ENCODE results near the gene KCNH3.
A peak's percentile ranks its signal among the peaks of the same experiment; 100 is the strongest.
"Not testable (repeated sequence)": the region's sequence is repeated elsewhere in the genome, so short reads cannot be mapped to it uniquely, and the experiment has no call there.

KCNH3 gene, protein sequence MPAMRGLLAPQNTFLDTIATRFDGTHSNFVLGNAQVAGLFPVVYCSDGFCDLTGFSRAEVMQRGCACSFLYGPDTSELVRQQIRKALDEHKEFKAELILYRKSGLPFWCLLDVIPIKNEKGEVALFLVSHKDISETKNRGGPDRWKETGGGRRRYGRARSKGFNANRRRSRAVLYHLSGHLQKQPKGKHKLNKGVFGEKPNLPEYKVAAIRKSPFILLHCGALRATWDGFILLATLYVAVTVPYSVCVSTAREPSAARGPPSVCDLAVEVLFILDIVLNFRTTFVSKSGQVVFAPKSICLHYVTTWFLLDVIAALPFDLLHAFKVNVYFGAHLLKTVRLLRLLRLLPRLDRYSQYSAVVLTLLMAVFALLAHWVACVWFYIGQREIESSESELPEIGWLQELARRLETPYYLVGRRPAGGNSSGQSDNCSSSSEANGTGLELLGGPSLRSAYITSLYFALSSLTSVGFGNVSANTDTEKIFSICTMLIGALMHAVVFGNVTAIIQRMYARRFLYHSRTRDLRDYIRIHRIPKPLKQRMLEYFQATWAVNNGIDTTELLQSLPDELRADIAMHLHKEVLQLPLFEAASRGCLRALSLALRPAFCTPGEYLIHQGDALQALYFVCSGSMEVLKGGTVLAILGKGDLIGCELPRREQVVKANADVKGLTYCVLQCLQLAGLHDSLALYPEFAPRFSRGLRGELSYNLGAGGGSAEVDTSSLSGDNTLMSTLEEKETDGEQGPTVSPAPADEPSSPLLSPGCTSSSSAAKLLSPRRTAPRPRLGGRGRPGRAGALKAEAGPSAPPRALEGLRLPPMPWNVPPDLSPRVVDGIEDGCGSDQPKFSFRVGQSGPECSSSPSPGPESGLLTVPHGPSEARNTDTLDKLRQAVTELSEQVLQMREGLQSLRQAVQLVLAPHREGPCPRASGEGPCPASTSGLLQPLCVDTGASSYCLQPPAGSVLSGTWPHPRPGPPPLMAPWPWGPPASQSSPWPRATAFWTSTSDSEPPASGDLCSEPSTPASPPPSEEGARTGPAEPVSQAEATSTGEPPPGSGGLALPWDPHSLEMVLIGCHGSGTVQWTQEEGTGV

GRCh38 chr12:49538510-49539403 is at the start of gene KCNH3:
TSS of gene KCNH3 (plus strand) at chr12:49539030. CDS start at chr12:49539417, 387 bp downstream.
- peak; percentile 55 for DNase-seq

- DNase-seq: no peak
Measured at GRCh38 chr12:49489154-49489553, 49.7 kb upstream of the KCNH3 start.

DNA sequence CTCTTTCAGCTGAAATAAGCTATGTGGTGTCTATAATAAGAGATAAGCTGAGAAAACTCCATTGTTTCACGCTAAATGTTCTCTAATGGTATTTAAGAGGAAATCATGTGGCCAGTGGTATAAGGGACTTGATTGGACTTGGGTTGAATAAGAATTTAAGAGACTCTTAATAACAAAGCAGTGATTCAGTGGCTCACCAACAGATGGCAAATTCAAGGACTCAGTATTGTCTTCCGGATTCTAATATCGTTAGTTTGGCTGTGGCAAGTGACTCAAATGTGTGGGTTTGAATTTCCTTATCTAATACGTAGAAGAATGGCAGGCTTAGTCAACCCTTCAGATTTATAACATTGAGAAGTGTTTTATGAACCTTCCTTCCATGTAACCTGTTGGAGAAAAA is 49.1 kb upstream of the KCNH3 start:
- no peak for DNase-seq

- DNase-seq: no peak
Measured at GRCh38 chr12:49491823-49492222, 47.0 kb upstream of the KCNH3 start.

- no peak for DNase-seq
Measured at GRCh38 chr12:49493900-49494299, 44.9 kb upstream of the KCNH3 start.

GRCh38 chr12:49496417-49497360 is 42.1 kb upstream of the KCNH3 start:
- DNase-seq: no peak

DNA sequence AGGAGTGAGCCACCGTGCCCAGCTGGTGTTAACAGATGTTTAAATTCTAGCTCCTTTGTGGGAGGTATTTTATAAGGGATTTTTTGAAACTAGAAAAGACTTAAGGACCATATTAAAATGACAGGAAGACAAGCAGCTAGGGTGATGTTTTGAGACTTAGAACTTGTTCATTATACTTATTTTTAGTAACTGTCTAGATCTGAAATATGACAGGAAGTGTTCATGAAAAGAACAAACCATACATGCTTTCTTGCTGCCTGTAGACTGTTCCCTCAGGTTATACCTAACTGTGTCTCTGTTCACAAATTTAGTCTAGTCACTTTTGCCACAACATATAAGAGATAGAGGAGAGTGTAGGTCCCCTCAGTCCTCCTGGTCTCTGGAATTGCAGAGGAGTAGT is 36.9 kb upstream of the KCNH3 start:
- DNase-seq: no peak

DNA sequence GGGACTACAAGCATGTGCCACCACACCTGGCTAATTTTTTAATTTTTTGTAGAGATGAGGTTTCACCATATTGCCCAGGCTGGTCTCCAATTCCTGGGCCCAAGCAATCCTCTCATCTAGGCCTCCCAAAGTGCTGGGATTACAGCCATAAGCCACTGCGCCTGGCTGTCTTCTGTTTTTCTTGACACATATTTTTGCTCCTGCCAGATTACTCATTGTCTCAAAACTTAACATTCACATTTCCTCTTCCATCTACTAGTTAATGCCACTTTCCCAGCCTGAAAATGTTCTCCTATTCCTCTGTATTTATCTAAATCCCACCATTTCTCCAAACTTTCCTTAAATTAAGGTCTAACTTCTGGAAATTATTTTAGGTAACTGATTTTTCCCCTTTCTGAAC is 36.2 kb upstream of the KCNH3 start:
- DNase-seq: no peak

DNA sequence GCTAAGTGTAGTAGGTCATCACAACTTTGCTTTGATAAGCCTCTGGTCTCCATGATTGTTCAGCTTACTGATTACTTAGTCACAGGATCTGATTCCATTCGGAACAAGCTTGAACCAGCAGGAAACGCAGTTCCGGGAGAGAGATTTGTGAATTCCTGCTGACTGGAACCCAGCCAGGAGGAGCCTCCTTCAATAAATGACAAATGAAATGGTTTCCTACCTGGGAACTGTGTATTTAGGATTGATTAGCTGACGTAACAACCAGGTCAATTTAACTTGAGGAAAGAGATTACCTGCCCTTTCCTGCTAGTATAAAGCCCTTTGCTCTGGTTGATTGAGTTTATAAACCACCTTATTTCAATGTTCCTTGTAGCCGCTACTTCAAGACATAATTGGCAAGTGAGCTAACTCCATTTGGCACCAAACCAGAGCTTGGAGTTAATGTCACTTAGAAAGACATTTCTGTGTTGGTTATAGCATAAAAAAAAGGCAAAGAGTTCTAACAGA is 35.1 kb upstream of the KCNH3 start:
- no peak for DNase-seq

- no peak for DNase-seq
Measured at GRCh38 chr12:49505672-49506071, 33.2 kb upstream of the KCNH3 start.

- no peak for DNase-seq
Measured at GRCh38 chr12:49507139-49507538, 31.7 kb upstream of the KCNH3 start.

DNA sequence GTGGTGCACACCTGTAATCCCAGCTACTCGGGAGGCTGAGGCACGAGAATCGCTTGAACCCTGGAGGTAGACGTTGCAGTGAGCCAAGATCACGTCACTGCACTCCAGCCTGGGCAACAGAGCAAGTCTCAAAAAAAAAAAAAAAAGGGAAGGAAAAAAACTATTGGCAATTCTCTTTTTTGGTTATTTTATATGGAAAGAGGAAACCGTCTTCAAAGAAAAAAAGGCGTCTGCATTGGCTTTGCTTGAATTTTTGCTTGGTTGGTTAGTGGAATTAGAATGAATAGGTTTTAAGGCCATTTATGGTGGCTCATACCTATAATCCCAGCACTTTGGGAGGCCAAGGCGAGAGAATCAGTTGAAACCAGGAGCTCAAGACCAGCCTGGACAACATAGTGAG is 29.1 kb upstream of the KCNH3 start:
- not testable (repeated sequence) for DNase-seq

GRCh38 chr12:49511410-49511809 is 27.4 kb upstream of the KCNH3 start:
- no peak for DNase-seq

GRCh38 chr12:49512546-49512945 is 26.3 kb upstream of the KCNH3 start:
- DNase-seq: no peak

DNA sequence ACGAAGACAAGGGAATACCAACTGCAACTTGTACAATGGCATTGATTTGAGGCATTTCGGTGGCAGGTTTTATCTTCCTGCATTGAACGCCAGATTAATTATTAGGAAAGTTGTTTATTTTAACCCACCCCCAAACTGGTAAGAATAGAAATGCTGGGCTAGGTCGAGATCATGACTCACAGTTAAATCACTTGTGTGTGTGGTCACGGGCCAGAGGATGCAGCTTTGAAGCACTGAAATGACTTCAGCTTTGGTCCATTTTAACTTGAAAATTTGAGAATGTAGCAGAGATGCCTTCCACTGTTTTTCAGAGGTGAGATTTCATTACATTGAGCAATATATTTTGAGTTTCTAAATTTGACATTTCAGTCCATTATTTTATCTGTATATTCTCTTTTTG is 23.6 kb upstream of the KCNH3 start:
- no peak for DNase-seq

GRCh38 chr12:49518914-49519573 is 19.8 kb upstream of the KCNH3 start:
- DNase-seq: no peak

DNA sequence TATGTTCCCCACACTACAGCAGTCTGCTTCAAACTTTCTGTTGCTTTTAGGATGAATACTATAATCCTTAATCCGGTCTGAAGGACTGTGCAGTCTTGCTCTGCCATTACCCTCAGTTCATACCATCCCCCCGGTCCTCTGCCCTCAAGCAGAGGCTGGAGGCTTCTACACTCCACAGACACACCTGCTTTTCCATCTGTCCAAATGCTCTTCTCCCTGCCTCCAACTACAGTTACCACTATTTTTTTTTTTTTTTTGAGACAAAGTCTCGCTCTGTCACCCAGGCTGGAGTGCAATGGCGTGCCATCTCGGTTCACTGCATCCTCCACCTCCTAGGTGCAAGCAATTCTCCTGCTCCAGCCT is 19.3 kb upstream of the KCNH3 start:
- DNase-seq: no peak

GRCh38 chr12:49521389-49521788 is 17.4 kb upstream of the KCNH3 start:
- DNase-seq: no peak

DNA sequence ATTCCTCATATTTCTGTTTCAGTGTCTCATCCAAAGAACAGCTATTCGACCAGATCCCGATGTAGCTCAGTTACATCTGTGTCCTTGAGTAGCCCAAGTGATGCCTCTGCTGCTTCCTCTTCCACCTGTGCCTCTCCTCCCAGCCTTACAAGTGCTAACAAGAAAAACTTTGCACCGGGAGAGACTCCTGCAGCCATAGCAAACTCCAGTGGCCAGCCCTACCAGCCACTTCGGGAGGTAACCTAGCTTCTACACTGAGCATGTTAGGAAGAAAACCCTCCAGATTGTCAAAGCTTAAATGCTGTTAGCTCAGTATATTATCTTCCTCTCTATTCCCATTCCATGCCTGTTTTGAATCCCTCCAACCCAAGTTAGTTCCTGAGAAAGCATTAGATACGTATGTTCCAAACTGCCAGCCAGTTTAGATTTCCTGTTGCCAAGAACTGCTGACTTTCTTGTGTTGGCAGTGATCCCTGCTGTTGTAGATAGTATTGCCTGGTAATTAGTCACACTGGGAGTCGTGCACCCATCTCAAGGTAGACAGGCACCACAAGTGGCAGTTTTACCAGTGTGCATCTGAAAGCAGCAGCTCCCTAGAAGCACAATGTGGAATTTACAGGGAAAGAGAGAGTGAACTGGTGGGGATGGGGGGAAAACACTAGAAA is 14.0 kb upstream of the KCNH3 start:
- DNase-seq: no peak

DNA sequence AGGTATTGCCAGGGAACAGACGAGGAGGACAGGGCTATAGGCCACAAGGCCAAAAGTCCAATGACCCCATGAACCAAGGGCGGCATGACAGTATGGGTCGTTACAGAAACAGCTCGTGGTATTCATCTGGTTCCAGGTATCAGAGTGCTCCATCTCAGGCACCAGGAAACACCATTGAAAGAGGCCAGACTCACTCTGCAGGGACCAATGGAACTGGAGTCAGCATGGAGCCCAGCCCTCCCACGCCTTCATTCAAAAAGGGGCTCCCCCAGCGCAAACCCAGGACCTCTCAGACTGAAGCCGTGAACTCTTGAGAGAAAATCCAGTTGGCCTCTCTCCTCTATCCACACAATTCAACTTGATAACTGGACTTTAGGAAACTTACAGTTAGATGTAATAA is 12.9 kb upstream of the KCNH3 start:
- no peak for DNase-seq

All from NCI-H748 treated with DMSO at 0.1 percent for 48 hours (cell line).